ENCODE data around the gene CASQ2.

Gene CASQ2

GRCh38 chr1:115728341-115728740, 40.2 kb downstream of the CASQ2 start:
- no peak for DNase-seq (ENCODE audit: low read depth)

GRCh38 chr1:115727706-115728249, 40.7 kb downstream of the CASQ2 start:
- DNase-seq (ENCODE audit: low read depth) = no peak

- DNase-seq (ENCODE audit: low read depth) = no peak
Measured at GRCh38 chr1:115726570-115726969, 41.9 kb downstream of the CASQ2 start.

GRCh38 chr1:115726161-115726560, 42.4 kb downstream of the CASQ2 start:
- no peak for DNase-seq (ENCODE audit: low read depth)

- DNase-seq (ENCODE audit: low read depth) = no peak
Measured at GRCh38 chr1:115725600-115725999, 42.9 kb downstream of the CASQ2 start.

GRCh38 chr1:115723756-115724155, 44.8 kb downstream of the CASQ2 start:
- DNase-seq (ENCODE audit: low read depth) = no peak

GRCh38 chr1:115722221-115722620, 46.3 kb downstream of the CASQ2 start:
- DNase-seq (ENCODE audit: low read depth) = no peak

GRCh38 chr1:115719285-115719684, 49.2 kb downstream of the CASQ2 start:
- DNase-seq (ENCODE audit: low read depth) = no peak

GRCh38 chr1:115718011-115718754, 50.3 kb downstream of the CASQ2 start:
- no peak for DNase-seq (ENCODE audit: low read depth)

- no peak for DNase-seq (ENCODE audit: low read depth)
Measured at GRCh38 chr1:115717541-115717940, 51.0 kb downstream of the CASQ2 start.

- no peak for DNase-seq (ENCODE audit: low read depth)
Measured at GRCh38 chr1:115714572-115715141, 53.9 kb downstream of the CASQ2 start.

GRCh38 chr1:115713906-115714305, 54.6 kb downstream of the CASQ2 start:
- no peak for DNase-seq (ENCODE audit: low read depth)

GRCh38 chr1:115712911-115713609, 55.5 kb downstream of the CASQ2 start:
- no peak for DNase-seq (ENCODE audit: low read depth)

- DNase-seq (ENCODE audit: low read depth) = no peak
Measured at GRCh38 chr1:115710859-115711624, 57.5 kb downstream of the CASQ2 start.

- DNase-seq (ENCODE audit: low read depth) = no peak
Measured at GRCh38 chr1:115706587-115707425, 61.7 kb downstream of the CASQ2 start.

- DNase-seq (ENCODE audit: low read depth) = no peak
Measured at GRCh38 chr1:115705963-115706362, 62.6 kb downstream of the CASQ2 start.

GRCh38 chr1:115705085-115705951, 63.2 kb downstream of the CASQ2 start:
- no peak for DNase-seq (ENCODE audit: low read depth)

GRCh38 chr1:115702959-115703358, 65.6 kb downstream of the CASQ2 start:
- no peak for DNase-seq (ENCODE audit: low read depth)

GRCh38 chr1:115701090-115701489, 67.4 kb downstream of the CASQ2 start:
- DNase-seq (ENCODE audit: low read depth) = no peak

GRCh38 chr1:115697619-115698018, 70.9 kb downstream of the CASQ2 start:
- no peak for DNase-seq (ENCODE audit: low read depth)
